GM13976 (cell line): Measurements from ENCODE around the gene ZCCHC24.

Experiments used
- DNase-seq: peaks from one replicate; pipeline ENCODE4 v3.0.0; 2012; ENCODE audit warnings: low spot score
- CTCF ChIP-seq: IDR thresholded peaks from 2 replicates; pipeline ENCODE4 v1.5.1; 2012; ENCODE audit warnings: borderline replicate concordance, mild to moderate bottlenecking; ENCODE audit not compliant: insufficient read depth; ENCODE audit errors: extremely low read depth, missing control alignments, control extremely low read depth
- in situ Hi-C: fragments of 300-500 bp; cut with MboI; formaldehyde crosslinking; loops from one replicate; pipeline ENCODE4 v1.12.0; 2022; ENCODE audit warnings: low sequenced_read_pairs, mixed read lengths, inconsistent platforms; ENCODE audit not compliant: unreplicated experiment

ZCCHC24 gene

GRCh38 chr10:79376751-79377556 is 68.5 kb downstream of the ZCCHC24 start:
- in situ Hi-C loops, result no loop called here
- TF ChIP-seq CTCF, result no peak
- no peak for DNase-seq

GRCh38 chr10:79376078-79376628 is 69.3 kb downstream of the ZCCHC24 start:
- in situ Hi-C loops, result no loop called here
- no peak for DNase-seq
- no peak for TF ChIP-seq CTCF

GRCh38 chr10:79375321-79376077 is 69.9 kb downstream of the ZCCHC24 start:
- TF ChIP-seq CTCF, result no peak
- DNase-seq, result no peak
- in situ Hi-C loops, result no loop called here

GRCh38 chr10:79374312-79375191 is 70.9 kb downstream of the ZCCHC24 start:
- peak; percentile 95 for TF ChIP-seq CTCF
- peak; percentile 86 for DNase-seq
- in situ Hi-C loops, result no loop called here

GRCh38 chr10:79372871-79373270 is 72.6 kb downstream of the ZCCHC24 start:
- in situ Hi-C loops, result no loop called here
- DNase-seq, result no peak
- TF ChIP-seq CTCF, result no peak

- in situ Hi-C loops, result no loop called here
- no peak for DNase-seq
- no peak for TF ChIP-seq CTCF
Observed at GRCh38 chr10:79367426-79368189, 77.8 kb downstream of the ZCCHC24 start.
